Left cardiac atrium (tissue), 4 donors: ENCODE data around the gene MICALL2. TPM values are rescaled to one million over a fixed set of nuclear protein-coding genes. Genes with fewer than 3 reads are reported as not detected.
"Not testable (repeated sequence)": the region's sequence is repeated elsewhere in the genome, so short reads cannot be mapped to it uniquely, and the experiment has no call there.

ENCODE experiments used
- ATAC-seq, 2 donors: fragments of 200-7000 bp; cut with Tn5 transposase; one replicate each; pipeline ENCODE4 v1.9.1; 2020; ENCODE audit warnings: mild to moderate bottlenecking in 2 of 2, moderate library complexity in 2 of 2
- DNase-seq: peaks from one replicate; pipeline ENCODE4 v3.0.0-alpha.2; 2020
- intact Hi-C, 2 donors: fragments of 100-400 bp; cut with DNase I; formaldehyde crosslinking; loops; one replicate each; pipeline versions ENCODE4 v1.14.1 to v1.15.1; 2022 to 2023
- total RNA-seq, 2 donors: library from RNA; stranded (reverse); fragmentation: NEBNext Ultra II Directional; extraction: Animal tissue kit (Norgen Biotek cat#: 25700); gene quantifications; one replicate each; pipeline ENCODE4 v1.2.1, GENCODE V29; 2021
- donor health status: DM: no; HTN: yes; CAD: no.
- donor health status: DM: no; HTN: yes; CAD: no; lungs with severe emphysema.
- donor health status: DM: yes; HTN: yes; CAD: no.
- donor health status: Dilated cardiomyopathy.

MICALL2 gene
- total RNA-seq, 2 donors from 2014 or later: 9.9 to 21.8 TPM

- ATAC-seq (no peak), DNase-seq (no peak)
- intact Hi-C loops: no loop called here
These were observed 3.9 kb downstream of the MICALL2 start for GRCh38 chr7:1455241-1455939.

- DNase-seq (peak; percentile 61), ATAC-seq (peak in 1 of 2 donors; percentile 1)
- intact Hi-C loops: no loop called here
These were observed 4.7 kb downstream of the MICALL2 start for GRCh38 chr7:1454542-1454941.

- no peak for DNase-seq
- ATAC-seq: no peak
- intact Hi-C loops: no loop called here
These were observed 7.1 kb downstream of the MICALL2 start for GRCh38 chr7:1452205-1452604.

- DNase-seq (no peak), ATAC-seq (no peak)
- intact Hi-C loops: no loop called here
These were observed 8.3 kb downstream of the MICALL2 start for GRCh38 chr7:1450987-1451386.

- ATAC-seq (no peak), DNase-seq (no peak)
- intact Hi-C loops: no loop called here
These were observed 8.8 kb downstream of the MICALL2 start for GRCh38 chr7:1450431-1450830.

GRCh38 chr7:1449951-1450350, 9.3 kb downstream of the MICALL2 start:
- intact Hi-C loops: no loop called here

GRCh38 chr7:1449501-1449900, 9.8 kb downstream of the MICALL2 start:
- ATAC-seq: no peak
- intact Hi-C loops: no loop called here
- no peak for DNase-seq

More at GRCh38 chr7:1449951-1450350, 9.3 kb downstream of the MICALL2 start:
- no peak for DNase-seq
- ATAC-seq: no peak

- intact Hi-C loops: no loop called here
- no peak for DNase-seq
- no peak for ATAC-seq
These were observed 10.3 kb downstream of the MICALL2 start for GRCh38 chr7:1448958-1449357.

GRCh38 chr7:1447551-1448244, 11.6 kb downstream of the MICALL2 start:
- intact Hi-C loops: no loop called here

GRCh38 chr7:1447112-1447511, 12.2 kb downstream of the MICALL2 start:
- DNase-seq (no peak), ATAC-seq (no peak)
- intact Hi-C loops: no loop called here

More at GRCh38 chr7:1447551-1448244, 11.6 kb downstream of the MICALL2 start:
- ATAC-seq (peak in 1 of 2 donors; percentile 69), DNase-seq (no peak)

GRCh38 chr7:1446620-1447032, 12.6 kb downstream of the MICALL2 start:
- intact Hi-C loops: no loop called here
- ATAC-seq: no peak
- DNase-seq: no peak

GRCh38 chr7:1446026-1446425, 13.2 kb downstream of the MICALL2 start:
- DNase-seq, ATAC-seq, intact Hi-C loops: not testable (repeated sequence)

- DNase-seq: no peak
- intact Hi-C loops: no loop called here
- no peak for ATAC-seq
These were observed 13.9 kb downstream of the MICALL2 start for GRCh38 chr7:1445341-1445740.

GRCh38 chr7:1444925-1445322, 14.3 kb downstream of the MICALL2 start:
- ATAC-seq (no peak), DNase-seq (no peak)
- intact Hi-C loops: no loop called here

- intact Hi-C loops: no loop called here
- ATAC-seq (no peak), DNase-seq (no peak)
These were observed 14.9 kb downstream of the MICALL2 start for GRCh38 chr7:1444214-1444924.

- intact Hi-C loops, DNase-seq, ATAC-seq: not testable (repeated sequence)
These were observed 15.6 kb downstream of the MICALL2 start for GRCh38 chr7:1443587-1444200.

GRCh38 chr7:1442355-1443124, 16.7 kb downstream of the MICALL2 start:
- intact Hi-C loops: no loop called here
- DNase-seq (no peak), ATAC-seq (no peak)

- intact Hi-C loops: no loop called here
- ATAC-seq (no peak), DNase-seq (no peak)
These were observed 17.5 kb downstream of the MICALL2 start for GRCh38 chr7:1441615-1442354.
